ENCODE data around the gene HADH.
"Not testable (repeated sequence)": the region's sequence is repeated elsewhere in the genome, so short reads cannot be mapped to it uniquely, and the experiment has no call there.

DNA sequence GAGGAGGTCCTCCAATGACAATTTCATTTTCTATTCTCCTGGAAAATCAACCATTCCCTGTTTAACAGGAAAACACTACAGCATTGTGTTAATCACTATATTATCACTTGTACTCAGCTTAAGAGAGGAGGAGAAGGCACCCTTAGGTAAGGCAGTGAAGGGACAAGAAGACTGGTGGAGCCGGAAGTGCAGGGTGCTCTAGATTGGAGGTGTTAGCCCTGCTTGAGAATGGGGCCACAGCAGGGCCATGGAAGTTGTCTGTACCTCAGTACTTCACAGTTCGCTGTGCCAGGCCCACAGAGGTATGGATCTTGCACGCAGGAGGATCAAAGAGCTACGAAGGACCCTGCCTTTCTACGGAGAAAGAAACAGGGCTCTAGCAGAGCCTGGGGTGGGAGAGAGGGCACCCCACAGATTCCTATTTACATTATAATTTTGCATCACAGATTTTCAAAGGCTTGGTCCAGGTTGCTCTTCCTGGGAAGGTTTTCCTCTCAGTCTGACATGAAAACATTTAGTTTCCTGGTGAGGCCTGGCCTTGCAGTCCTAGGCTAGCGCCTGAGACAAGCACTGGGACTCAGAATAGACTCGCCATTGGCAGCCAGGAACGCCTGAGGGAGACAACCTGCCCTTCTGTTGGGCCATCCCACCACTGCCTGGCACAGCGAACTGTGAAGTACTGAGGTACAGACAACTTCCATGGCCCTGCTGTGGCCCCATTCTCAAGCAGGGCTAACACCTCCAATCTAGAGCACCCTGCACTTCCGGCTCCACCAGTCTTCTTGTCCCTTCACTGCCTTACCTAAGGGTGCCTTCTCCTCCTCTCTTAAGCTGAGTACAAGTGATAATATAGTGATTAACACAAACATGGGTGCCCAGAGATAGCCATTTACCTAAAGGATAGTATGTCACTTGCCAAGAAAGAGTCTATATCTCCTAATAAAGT lies 60.8 kb downstream of the HADH start:
- not testable (repeated sequence) for TF ChIP-seq CTCF (IDR thresholded peaks at IDR 0.05); POLR2AphosphoS5 (IDR thresholded peaks at IDR 0.05; ENCODE audit: insufficient read depth in 1 of 2, low read depth in 1 of 2)

Measured in vagina (tissue), 2 donors.